ENCODE results near the gene CD109. TPM values are rescaled to one million over a fixed set of nuclear protein-coding genes. Genes with fewer than 3 reads are reported as not detected.

CD109 gene
- total and polyA plus RNA-seq, 2 of the 8 experiments (the other 6 are each of a cell fraction or from before 2014, with no cell fraction given), result 1.4 to 5.3 TPM

GRCh38 chr6:73766040-73766439 lies 70.0 kb downstream of the CD109 start:
- Histone ChIP-seq H3K36me3 (ENCODE audit: control insufficient read depth in 2 of 4, insufficient read depth in 4 of 4, low read length in 3 of 4) (no peaks in the 10 kb centered on the region), H4K91ac (replicated peaks; ENCODE audit: insufficient read length, low read length) (no peak overlapping the region), H3K79me2 (ENCODE audit: control insufficient read depth in 1 of 2, insufficient read depth in 2 of 2, low read length in 2 of 2) (no peaks in the 10 kb centered on the region), H2BK120ac (replicated peaks; ENCODE audit: low read depth, low read length) (no peak overlapping the region), H3K27me3 (replicated peaks in 1 of 4; ENCODE audit: control insufficient read depth in 3 of 4, extremely low read depth in 1 of 4, insufficient read depth in 3 of 4, low read length in 3 of 4) (no peaks in the 10 kb centered on the region), H3K23ac (ENCODE audit: insufficient read length) (no peak overlapping the region), H3K4me1 (replicated peaks in 1 of 4; ENCODE audit: control insufficient read depth in 3 of 4, insufficient read depth in 4 of 4, low read length in 3 of 4) (no peaks in the 10 kb centered on the region), H2BK5ac (ENCODE audit: low read depth, low read length) (no peak overlapping the region), H3K9me3 (ENCODE audit: insufficient read depth in 2 of 2, low read depth in 1 of 2, low read length in 1 of 2) (no peaks in the 10 kb centered on the region), H4K5ac (ENCODE audit: insufficient read length, low read depth, low read length) (no peak overlapping the region), H2BK15ac (ENCODE audit: low read length) (no peak overlapping the region), H3K4ac (replicated peaks; ENCODE audit: insufficient read length, low read depth, low read length) (no peak overlapping the region), H3K79me1 (ENCODE audit: low read depth, low read length) (no peaks in the 10 kb centered on the region), H3K9ac (replicated peaks in 1 of 4; ENCODE audit: extremely low read depth in 1 of 4, low read depth in 3 of 4, low read length in 3 of 4) (no peak overlapping the region), H4K20me1 (replicated peaks in 1 of 2; ENCODE audit: control insufficient read depth in 1 of 2, insufficient read depth in 2 of 2, low read length in 2 of 2) (no peaks in the 10 kb centered on the region), H3K23me2 (ENCODE audit: low read depth, low read length) (no peaks in the 10 kb centered on the region), H3K56ac (replicated peaks; ENCODE audit: insufficient read length, low read depth, low read length) (no peak overlapping the region), H3K4me3 (ENCODE audit: extremely low read depth in 1 of 4, insufficient read depth in 2 of 4, low read depth in 3 of 4, low read length in 4 of 4) (no peak overlapping the region), H3K4me2 (ENCODE audit: insufficient read depth in 1 of 2, low read depth in 2 of 2, low read length in 2 of 2) (no peak overlapping the region), H2AFZ (ENCODE audit: low read length) (no peak overlapping the region), H3K14ac (ENCODE audit: insufficient read length) (no peak overlapping the region), H4K8ac (ENCODE audit: extremely low read depth, insufficient read depth, low read length) (no peak overlapping the region), H3K18ac (ENCODE audit: extremely low read depth, low read length) (no peak overlapping the region), H2BK20ac (ENCODE audit: low read length) (no peak overlapping the region), H2BK12ac (ENCODE audit: low read depth, low read length) (no peak overlapping the region), H2AK5ac (ENCODE audit: low read depth, low read length) (no peak overlapping the region), H3K27ac (ENCODE audit: low read depth, low read length) (no peak overlapping the region)
- ChIA-PET CTCF (ENCODE audit: partially characterized antibody) (interaction anchor here (1.1 to 1.4 kb wide), 2 partner anchors 33 to 1443 kb away, joined by 3 to 5 read pairs; no protein-coding TSS in a partner anchor), POLR2A (ENCODE audit: partially characterized antibody) (no interaction called here)
- no peak for FAIRE-seq
- 75% methylated on average over 1 of the region's 1 CpG; no CpG with 5 or more reads in 1 of the 2 experiments for WGBS, 2 experiments (ENCODE audit: extremely low coverage in 1 of 2, insufficient coverage in 1 of 2, insufficient read length in 1 of 2, insufficient replicate concordance in 2 of 2, low coverage in 1 of 2, low lambda C conversion rate in 2 of 2, missing lambda C conversion rate in 1 of 2)
- no peak for DNase-seq (ENCODE audit: low read depth in 1 of 2, low spot score in 2 of 2)

All from H1 (cell line).